Stromal cell of bone marrow (primary cell): ENCODE results near the gene NUCB2.
A peak's percentile ranks its signal among the peaks of the same experiment; 100 is the strongest.

Source experiments
- DNase-seq: peaks from one replicate; pipeline ENCODE4 v3.0.0-alpha.2; 2012; ENCODE audit warnings: low read depth

The NUCB2 gene

DNA sequence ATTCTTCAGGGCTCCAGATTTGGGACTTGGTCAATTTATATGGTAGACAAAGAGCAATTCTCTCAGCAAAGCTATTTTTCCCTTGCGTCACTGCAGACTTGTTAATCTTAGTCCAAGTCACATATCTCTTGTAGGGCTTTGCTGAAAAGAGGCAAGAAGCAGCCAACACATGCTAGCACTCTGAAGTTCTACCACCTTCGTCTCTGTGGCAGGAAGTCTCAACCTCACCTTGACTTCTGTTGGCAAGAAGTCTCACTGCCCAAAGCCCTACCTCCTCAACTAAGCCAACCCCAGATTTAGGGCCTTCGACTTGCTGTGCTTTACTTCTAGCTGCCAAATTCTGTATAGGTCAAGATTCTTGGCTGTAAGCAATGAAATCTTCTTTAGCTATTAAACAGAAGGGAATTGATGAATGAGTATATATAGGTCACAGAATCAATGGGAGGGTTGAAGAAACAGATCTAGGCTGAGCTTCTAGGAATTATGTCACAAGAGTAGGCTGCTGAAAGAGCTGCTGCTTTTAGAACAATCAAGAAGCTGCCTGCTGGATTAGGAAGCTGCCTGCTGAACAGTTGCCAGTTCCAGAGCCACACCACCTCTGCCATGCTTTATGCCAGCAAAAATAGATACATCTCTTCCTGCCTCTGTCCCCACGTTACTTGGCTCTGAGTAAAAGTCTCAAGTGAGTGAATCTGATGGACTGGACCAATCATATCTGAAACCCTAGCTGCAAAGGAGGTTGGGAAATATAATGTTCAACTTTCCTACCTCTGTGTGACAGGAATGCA, 57.5 kb downstream of the NUCB2 start:
- DNase-seq, result no peak

DNA sequence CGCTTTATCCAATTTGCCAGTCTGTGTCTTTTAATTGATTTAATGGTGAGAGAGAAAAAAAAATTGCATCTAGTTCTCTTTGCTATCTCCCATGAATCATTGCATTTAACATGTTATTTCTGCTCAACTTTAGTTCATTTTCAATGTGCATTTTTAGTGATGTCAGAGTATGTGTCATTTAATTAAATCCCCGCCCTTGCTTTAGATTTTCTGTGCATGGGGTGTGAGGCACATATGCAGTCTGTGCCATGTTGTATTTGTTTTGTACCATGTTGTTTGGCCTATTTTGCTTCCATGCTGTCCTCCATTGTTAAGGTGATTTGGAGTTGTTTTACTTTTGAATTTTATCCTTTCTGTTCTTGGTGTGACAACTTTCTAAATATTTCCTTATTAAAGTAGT, 66.7 kb downstream of the NUCB2 start:
- DNase-seq, result no peak

DNA sequence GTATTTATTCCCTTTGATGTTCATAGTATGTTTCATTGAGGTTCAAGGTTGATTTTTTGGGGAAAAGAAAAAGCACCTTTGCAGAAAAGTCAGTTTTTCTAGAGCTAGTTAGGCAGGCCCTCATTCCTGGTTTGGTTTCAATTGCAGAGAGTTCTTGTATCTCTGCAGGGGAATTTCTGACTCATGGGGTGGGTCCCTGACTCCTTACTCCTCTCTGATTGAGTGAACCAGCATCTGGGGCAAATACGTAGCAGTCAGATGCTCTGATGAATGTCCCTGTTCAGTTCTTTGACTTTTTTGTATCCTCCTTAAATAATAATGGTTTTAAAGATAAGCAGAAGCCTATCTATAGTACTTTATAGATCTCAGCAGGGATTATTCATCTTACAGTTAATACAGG, 67.4 kb downstream of the NUCB2 start:
- peak; percentile 91 for DNase-seq

DNA sequence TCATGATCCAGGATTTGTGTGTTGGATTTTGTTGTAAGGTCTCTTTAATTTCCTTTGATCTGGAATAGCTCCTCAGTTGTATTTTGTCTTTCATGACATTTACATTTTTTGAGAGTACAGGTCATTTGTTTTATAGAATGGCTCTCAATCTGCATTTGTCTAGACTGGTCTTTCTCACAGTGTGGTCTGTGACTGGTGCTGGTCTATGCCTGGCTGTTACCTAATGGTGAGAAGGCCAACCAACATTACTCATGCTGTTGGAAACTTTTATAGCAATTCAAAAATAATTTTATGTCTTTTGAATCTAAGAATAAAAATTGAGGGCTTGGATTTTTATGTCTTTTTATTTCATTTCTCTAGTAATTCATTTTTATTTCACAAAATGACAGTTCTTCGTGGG, 71.1 kb downstream of the NUCB2 start:
- DNase-seq, result no peak

DNA sequence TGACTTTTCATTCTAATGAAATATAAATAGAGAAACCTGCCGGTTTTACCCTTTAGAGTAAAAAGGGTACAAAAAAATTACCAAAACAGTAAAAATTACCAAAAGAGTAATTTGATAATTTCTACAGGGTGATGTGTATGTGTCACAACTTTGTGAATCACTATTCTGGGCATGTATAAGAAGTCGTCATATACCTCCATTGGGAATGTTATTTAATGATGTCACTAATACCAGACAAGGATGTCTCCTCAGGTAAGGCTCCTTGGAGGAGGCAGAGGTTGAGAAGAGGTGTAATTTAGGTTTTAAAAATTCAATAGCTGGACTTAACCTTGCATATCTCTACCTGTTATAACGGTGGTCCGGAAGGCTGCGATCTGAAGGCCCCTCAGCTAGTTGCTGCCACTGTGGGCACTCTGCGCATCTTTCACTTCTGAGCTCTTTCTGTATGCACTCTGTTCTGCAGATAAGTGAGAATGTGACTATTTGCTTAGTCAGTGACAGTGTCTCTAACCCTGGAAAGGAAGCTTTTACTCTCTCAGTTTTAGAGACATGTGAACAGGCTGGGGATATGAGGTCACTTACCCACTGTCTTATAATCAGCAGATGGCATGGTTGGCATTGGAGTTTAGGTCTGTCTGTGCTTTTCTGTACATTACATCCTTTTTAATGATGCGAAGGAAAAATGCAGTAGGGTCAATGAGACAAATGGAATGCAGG, 74.1 kb downstream of the NUCB2 start:
- no peak for DNase-seq

DNA sequence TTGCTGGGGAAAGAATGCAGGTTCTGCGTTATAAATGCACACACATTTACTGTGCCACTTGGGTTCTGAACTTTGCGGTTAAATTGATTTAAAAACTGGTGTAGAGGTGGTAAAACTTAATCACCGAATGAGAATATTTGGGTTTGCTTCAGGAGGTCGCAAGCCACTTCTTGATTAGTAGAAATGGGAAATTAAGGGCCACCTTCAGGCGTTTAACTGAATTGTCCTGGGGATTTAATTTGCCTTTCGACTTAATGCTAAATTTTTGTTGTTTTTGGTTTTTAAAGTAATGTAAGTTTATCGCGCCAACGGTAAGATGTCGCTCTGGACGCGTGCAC, 74.6 kb downstream of the NUCB2 start:
- no peak for DNase-seq

DNA sequence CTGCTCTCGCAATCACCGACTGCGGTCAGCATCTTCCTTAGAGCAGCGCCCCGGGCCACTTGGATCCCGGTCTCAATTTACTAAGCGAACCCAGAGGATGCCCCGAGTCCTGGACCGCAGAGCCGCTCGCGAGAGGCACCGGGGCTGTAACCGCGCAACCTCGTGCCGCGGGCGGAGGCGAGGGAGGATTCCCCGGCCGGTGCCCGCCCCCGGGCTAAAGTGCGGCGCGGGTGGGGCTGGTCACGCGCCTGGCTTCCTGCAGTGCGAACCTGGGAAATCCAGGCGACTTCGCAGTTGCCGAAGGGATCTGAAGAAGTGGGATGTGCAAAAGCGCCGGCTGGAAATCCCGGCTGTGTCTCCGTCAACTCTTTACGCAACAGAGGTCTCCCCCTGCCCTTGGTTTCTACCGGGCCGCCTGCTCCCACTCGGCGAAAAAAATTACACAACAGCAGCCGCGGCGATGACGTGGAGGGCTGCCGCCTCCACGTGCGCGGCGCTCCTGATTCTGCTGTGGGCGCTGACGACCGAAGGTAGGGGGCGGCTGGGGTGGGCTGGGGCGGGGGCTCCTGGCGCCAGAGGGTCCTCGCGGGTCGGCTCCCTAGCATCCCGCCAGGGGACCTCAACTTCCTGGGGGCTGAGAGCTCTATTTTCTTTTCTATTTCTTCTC, 75.1 kb downstream of the NUCB2 start, which contains the start of gene NCR3LG1:
TSS of gene NCR3LG1 (plus strand) at position 291 of the 667 bp plus-strand sequence. CDS start at position 461, 170 bp downstream.
- DNase-seq, result peak; percentile 48

DNA sequence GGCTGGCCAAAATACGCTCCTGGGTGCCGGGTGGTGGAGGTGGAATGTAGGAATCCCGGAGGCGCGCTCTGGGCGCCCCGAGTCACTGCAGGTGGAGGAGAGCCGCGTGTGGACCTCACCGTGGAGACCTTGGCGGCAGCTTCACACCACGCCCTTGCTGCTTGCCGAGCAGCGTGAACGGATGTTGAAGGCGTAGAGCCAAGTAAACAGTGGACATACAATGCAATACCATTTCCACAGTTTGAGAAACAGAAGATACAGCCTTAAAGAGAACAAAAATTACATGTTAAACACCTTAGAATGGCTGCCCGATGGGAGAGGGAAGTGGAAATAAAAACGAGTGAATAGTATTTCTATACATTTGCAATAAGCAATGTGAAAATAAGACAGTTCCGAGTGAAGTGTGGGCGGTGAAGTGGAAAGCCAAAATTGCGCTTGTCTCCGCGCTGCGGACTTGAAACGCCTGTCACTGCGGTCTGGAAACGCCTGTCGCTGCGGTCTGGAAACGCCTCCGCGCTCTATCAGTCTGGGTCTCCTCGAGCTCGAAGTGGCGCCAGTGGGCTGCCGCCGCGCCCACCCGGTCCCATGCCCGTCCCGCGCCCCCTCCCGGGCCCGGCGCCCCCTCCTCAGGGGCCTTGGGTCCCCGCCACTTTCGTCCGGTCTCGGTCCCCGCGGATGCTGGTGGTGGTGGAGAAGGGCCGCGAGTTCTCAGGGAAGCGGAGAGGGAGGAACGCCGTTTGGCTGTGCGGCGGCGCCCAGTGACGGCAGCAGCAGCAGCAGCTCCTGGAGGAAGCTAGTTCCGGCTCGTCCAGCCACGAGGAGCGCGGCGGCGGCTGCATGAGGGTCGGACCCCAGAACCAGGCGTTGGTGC, 76.6 kb downstream of the NUCB2 start:
- DNase-seq, result peak; percentile 49

DNA sequence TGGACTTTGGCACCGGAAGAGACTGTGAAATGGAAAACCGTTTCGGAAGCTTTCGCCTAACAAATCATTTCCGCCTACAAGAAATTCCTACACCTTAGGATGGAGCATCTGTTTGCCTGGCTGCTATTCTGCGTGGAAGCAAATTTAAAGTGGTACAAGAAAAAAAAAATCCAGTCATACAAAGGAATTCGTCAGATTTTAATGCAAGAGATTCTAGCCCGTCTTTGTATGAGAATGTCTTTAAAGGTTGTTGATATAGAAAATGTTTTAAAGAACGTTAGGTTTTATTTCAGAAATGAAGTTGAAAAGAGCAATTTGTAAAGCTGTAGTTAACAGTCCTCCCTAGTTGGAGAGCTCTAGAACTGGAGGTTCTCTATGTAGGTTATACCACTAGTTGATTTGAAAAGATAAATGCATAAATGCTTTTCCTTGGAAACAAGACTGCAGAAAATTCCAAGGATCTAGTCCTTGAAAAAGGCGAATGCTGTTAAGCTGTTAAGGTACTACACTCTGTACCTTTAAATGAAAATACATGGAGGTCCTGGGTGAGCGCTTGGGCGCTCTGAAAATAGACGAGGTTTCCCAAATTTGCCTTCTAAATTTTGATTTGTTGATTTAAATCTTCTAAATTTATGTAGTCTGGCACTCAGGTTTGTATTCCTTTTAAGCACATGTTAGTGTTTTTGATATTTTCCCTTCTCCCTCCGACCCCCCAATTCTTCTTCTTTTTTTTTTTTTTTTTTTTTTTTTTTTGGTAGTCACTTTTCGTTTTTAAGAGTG, 77.5 kb downstream of the NUCB2 start:
- DNase-seq, result no peak

DNA sequence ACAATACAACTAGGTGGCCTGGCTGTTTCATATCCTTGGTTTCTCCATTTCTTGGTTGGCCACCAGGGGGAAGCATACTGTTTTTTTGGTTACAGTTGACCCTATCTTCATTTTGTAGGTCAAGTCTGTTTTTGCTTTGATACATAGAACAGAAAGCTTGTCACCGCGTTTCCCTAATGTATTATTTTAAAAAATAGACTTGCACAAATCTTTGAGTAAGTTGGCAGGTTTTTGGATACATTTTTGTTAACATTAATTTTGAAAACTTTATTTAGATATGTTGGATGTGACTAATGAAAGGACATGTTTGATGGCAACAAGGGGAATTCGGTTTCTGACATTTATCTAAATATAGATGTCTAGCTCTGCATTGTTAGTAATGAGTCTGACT, 78.1 kb downstream of the NUCB2 start:
- DNase-seq, result peak; percentile 65

DNA sequence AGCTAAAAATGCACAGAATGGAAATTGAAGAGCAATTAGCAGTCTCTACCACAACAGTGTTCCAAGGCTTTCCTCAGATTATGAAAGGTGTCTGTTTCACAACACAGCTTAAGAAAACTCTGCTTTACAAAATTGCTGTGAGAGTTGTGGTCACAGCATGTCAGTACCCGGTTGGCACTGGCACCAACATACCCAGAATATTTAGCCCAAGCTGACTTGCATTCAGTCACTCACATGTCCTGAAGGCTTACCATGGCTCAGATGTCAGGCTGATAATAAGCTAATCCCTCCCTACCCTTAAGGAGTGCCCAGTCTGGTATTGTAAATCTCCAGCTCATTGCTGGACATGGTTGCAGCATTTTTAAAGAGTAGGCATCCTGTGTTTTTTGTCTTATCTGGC, 90.0 kb downstream of the NUCB2 start:
- no peak for DNase-seq

DNA sequence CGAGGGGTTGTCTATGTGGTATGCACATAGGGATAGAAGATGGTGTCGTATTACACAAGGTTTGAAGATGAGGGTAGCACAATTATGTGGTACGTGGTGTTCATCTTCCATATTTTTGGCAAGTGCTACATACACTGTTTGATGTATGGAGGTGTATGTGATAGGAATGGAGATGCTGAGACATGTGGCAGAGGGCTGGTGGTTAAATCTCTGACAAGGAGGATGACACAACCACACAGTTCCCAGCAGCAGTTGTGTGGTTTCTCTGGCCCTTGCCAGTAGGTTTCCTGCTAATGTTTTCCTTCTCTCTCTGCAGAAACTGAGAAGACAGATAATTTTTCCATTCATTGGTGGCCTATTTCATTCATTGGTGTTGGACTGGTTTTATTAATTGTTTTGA, 92.0 kb downstream of the NUCB2 start:
- DNase-seq, result no peak

DNA sequence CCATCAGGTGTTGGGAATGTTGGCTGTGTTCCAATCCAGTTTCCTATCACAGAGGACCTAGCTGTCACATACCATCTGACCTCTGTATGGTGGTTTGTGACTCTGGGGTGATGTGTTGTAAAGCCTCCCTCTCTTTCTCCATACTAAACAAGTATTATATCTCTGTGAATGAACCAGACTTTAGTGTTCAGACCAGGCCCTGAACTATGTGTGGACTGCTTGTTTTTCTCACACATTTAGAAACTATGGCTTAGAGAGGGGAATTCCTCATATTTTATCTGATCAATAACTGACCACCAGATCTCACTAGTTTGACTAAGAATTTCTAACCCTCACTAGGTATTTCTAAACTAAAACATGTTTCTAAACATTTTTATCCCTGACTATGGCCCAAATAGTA, 92.6 kb downstream of the NUCB2 start:
- no peak for DNase-seq

DNA sequence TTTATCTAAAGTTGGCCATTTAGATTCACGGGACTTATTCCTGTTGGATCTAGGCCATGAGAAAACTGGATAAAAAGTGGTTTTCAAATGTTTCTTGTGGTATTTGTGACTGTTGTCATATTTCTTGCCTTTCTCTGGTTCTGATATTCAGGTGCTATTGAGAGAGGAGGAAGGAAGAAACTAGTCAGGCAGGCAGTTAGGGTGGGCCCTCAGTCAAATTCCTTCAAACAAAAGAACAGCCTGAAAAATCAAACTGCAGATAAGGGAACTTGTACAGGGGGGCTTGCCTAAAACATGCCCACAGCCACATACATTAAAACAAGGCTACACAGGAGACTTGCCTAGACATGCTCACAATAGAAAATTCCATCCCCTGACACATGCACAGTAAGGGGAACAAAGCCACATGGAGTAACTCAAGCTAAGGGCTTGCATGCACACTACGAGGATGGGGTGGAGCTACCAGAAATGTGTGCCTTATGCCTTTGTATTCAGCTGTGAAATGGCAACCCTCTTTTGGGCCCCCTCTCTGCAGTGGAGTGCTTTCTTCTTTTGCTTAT, 93.2 kb downstream of the NUCB2 start:
- DNase-seq, result no peak

DNA sequence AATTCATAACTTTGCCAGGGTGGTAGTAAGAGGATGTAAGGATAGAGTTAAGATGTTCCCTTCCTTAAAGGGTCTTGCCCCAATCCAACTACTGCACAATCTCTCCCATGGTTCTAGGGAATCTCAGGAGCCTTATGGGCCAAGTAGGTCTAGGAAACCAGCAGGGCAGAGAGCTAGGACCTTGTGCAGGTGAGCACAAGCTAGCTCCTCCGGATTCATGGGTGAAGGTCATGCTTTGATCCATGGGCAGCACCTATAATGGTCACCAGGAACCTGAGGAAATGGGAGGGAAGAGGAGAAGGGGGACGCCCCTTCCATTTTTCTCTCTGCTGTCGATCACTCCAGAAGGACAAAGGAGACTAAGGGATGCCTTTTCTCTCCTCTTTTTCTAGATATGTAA, 95.1 kb downstream of the NUCB2 start:
- peak; percentile 23 for DNase-seq

DNA sequence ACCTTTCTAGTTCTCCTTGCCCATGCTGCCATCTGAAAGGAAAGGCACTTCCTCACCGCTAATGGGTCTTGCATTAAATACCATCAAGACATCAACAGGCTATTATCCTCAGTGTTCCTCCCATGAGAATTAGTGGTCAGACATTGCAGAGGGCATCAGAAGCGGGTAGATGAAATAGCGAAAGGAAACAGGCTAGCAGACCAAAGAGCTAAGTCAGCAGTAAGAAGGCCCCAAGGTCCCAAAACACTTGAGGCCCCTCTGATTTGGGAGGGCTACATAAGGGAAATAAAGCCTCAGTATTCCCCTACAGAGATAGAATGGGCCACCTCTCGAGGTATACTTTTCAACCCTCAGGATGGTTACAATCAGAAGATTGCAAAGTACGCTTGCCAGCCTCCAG, 99.0 kb downstream of the NUCB2 start:
- no peak for DNase-seq

DNA sequence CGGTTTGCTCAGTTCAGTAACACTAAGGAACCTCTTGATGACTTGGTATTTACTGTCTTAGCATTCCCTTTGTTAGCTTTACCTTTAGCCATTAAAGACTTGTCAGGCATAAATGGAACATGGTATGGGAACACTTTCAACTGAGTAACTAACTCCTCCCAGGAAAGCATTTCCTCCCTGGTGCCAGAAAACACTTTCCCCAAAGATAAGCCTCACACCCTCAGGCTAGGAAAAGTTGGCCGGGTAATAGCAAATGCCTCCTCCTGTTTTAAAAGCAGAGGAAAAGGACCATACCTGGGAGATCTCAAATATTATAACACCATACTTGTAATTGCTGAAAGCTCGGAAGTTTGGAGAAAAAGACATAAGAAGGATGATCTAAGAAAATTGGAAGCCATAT, 100.0 kb downstream of the NUCB2 start:
- DNase-seq, result no peak

DNA sequence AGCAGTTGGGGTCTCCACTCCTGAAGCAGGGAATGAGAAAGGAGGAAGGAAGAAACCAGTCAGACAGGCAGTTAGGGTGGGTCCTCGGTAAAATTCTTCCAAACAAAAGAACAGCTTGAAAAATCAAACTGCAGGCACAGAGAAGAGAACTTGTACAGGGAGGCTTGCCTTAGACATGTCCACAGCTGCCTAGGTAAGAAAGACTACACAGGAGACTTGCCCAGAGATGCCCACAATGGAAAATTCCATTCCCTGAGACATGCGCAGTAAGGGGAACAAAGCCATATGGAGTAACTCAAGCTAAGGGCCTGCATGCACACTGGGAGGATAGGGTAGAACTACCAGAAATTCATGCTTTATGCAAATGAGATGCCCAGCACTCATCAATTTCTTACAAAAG, 102.1 kb downstream of the NUCB2 start:
- no peak for DNase-seq

DNA sequence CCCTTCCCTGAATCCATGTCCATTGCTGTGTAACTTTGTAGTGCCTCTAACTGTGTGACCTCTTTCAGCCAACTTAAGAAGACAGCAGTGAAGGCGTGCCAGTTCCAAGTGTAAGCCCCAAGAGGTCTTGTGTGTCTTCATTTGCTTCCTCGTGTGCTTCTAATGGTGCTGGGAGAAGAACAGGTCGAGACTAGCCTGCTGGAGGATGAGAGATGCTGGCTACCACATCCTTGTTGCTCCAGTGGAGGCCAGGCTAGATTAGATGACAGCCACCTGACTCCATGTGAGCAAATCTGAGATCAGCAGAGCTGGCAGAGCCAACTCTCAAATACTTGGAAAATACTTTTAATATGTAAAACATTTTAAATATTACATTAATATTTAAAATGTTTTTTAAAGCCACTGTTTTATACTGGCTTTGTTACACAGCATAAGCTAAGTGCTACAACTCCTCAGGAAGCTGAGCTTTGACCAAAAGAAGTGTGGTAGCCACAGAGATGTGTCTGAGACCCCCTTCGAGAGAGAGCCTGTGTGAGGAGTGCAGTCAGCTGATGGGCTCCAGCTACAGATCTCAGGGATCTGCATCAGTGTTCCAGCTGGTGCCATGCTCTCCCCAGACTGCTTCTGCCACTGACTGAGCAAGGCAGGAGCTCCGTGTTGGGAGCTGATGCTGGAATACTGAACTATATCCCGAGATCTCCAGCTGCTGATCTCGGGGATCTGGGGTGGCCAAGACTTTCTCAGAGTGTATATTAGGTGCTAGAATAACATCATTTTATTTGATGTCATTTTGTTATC, 103.0 kb downstream of the NUCB2 start:
- no peak for DNase-seq

DNA sequence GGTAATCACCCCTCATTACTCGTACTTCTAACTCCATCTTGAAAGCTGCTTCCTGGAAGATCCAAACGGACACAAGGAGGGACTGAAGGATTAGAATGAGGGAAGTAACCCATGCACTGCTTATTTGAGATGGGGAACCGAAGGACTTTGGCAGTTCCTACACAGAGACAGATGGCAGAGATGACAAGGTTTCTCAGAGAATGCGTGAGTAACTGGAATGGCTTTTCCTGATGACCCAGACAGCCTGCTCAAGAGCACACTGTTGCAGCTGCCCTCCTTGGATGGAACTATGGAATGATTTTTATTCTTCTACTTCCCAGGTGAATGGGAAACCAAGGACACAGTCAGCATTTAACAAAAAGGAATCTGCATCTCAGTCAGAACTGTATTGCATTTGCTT, 104.6 kb downstream of the NUCB2 start:
- no peak for DNase-seq
